ENCODE measurements around the gene MACC1.

- no peak for TF ChIP-seq SUZ12 (IDR thresholded peaks at IDR 0.05; ENCODE audit: extremely low read depth, insufficient read depth, insufficient read length)
- no peak for TF ChIP-seq ZNF274 (IDR thresholded peaks at IDR 0.05; ENCODE audit: low read depth, low read length)
Observed at GRCh38 chr7:20229646-20230500, 12.7 kb upstream of the MACC1 start.

All from NT2/D1 (cell line).